ENCODE data around the gene TRAF3IP1. TPM values are rescaled to one million over a fixed set of nuclear protein-coding genes. Genes with fewer than 3 reads are reported as not detected.

The TRAF3IP1 gene
- total and polyA plus RNA-seq, 10 donors = 2.6 to 19.2 (median 8.8) TPM

DNA sequence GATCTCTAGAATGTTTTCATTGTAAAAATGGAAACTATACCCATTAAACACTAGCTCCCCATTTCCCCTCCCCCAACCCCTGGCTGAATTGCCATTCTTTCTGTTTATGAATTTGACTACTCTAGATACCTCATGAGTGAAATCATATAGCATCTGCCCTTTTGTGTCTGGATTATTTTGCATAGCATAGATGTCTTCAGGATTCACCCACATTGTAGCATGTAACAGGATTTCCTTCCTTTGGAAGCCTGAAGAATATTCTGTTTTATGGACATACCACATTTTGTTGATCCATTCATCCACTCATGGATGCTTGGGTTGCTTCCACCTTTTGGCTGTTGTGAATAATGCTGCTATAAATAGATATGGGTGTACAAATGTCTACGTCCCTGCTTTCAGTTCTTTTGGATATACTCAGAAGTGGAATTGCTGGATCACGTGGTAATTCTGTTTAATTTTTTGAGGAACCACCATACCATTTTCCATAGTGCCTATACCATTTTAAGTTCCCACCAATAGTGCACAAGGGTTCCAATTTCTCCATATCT lies 98.8 kb downstream of the TRAF3IP1 start:
- TF ChIP-seq POLR2A (IDR thresholded peaks at IDR 0.05) = no peak
- no peak for TF ChIP-seq POLR2AphosphoS5 (IDR thresholded peaks at IDR 0.05)
- no peak for TF ChIP-seq CTCF (IDR thresholded peaks at IDR 0.05 in 8 of 11, conservative IDR thresholded peaks at IDR 0.05 in 3 of 11)
- Histone ChIP-seq H3K9me3 (peaks cover 0 to 17% (median 11%) of the 10 kb centered on the region in 8 donors), H3K27me3 (replicated peaks in 1 of 7) (no peaks in the 10 kb centered on the region), H3K4me1 (no peaks in the 10 kb centered on the region), H3K4me3 (no peak overlapping the region), H3K27ac (no peak overlapping the region), H3K36me3 (no peaks in the 10 kb centered on the region)
- intact Hi-C loops (cut with DNase I; ENCODE audit: low total_unique reads) = no loop called here
- no peak for DNase-seq
- WGBS, 5 donors = 87 to 93% (median 89%) methylated on average over 2 of the region's 2 CpGs

DNA sequence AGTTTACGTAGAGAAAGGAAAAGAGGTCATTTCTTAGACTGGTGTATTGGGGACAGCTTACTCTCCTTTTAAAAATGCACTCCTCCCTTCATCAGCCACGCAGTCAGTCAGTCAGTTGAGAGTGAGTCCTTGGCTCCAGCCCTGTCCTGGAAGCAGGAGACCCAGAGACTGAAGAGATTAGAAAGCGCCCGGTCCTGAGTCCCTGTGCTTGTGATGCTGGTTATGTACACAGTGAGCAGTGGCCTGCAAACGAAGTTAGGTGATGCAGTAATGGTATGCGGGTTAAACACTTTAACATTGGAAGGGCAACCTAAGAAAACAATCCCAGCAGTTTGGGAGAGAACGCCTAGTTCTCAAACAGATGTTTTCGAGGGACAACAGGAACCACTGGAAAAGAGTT lies 100.1 kb downstream of the TRAF3IP1 start:
- no peak overlapping the region for H3K4me3 ChIP-seq
- H3K4me1 ChIP-seq = peaks cover 0 to 2% (median 0%) of the 10 kb centered on the region in 6 donors
- no peak for TF ChIP-seq POLR2A (IDR thresholded peaks at IDR 0.05)
- no peak for TF ChIP-seq CTCF (IDR thresholded peaks at IDR 0.05 in 8 of 11, conservative IDR thresholded peaks at IDR 0.05 in 3 of 11)
- TF ChIP-seq POLR2AphosphoS5 (IDR thresholded peaks at IDR 0.05) = no peak
- H3K27ac ChIP-seq = no peak overlapping the region
- intact Hi-C loops (cut with DNase I; ENCODE audit: low total_unique reads) = no loop called here
- no peak for DNase-seq
- no peaks in the 10 kb centered on the region for H3K36me3 ChIP-seq
- 85 to 95% (median 89%) methylated on average over 8 of the region's 8 CpGs for WGBS, 5 donors
- H3K27me3 ChIP-seq (replicated peaks in 1 of 7) = no peaks in the 10 kb centered on the region
- H3K9me3 ChIP-seq = peaks cover 0 to 13% (median 10%) of the 10 kb centered on the region in 8 donors

- H3K9me3 ChIP-seq = peaks cover 0 to 7% (median 4%) of the 10 kb centered on the region in 8 donors
- peaks cover 0 to 9% (median 5%) of the 10 kb centered on the region in 6 donors for H3K4me1 ChIP-seq
- no peaks in the 10 kb centered on the region for H3K36me3 ChIP-seq
- no peak for TF ChIP-seq CTCF (IDR thresholded peaks at IDR 0.05 in 8 of 11, conservative IDR thresholded peaks at IDR 0.05 in 3 of 11)
- TF ChIP-seq POLR2A (IDR thresholded peaks at IDR 0.05) = no peak
- TF ChIP-seq POLR2AphosphoS5 (IDR thresholded peaks at IDR 0.05) = no peak
- no peak overlapping the region for H3K27ac ChIP-seq
- H3K27me3 ChIP-seq (replicated peaks in 1 of 7) = no peaks in the 10 kb centered on the region
- intact Hi-C loops (cut with DNase I; ENCODE audit: low total_unique reads) = no loop called here
- 72 to 84% (median 79%) methylated on average over 16 of the region's 16 CpGs for WGBS, 5 donors
- DNase-seq = no peak
- H3K4me3 ChIP-seq = no peak overlapping the region
Measured at GRCh38 chr2:238420878-238421694, 100.8 kb downstream of the TRAF3IP1 start.

DNA sequence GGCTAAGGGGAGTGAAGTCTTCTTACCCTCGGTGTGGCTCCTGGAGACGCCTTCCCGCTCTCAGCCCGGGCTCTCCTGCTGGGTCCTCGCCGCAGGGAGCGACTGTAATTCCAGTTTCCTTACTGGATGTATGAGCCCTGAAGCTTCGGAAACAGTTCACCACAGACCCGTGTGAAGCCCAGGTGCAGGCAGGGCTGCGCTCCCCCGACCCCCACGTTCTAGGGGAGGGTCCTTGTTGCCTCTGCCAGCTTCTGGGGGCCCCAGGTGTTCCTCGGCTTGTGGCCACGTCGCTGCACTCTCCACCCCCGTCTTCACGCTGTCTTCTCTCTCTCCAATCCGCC lies 101.3 kb downstream of the TRAF3IP1 start:
- H3K36me3 ChIP-seq = no peaks in the 10 kb centered on the region
- TF ChIP-seq CTCF (IDR thresholded peaks at IDR 0.05 in 8 of 11, conservative IDR thresholded peaks at IDR 0.05 in 3 of 11) = no peak
- no peak for TF ChIP-seq POLR2AphosphoS5 (IDR thresholded peaks at IDR 0.05)
- TF ChIP-seq POLR2A (IDR thresholded peaks at IDR 0.05) = no peak
- H3K27ac ChIP-seq = no peak overlapping the region
- no peak for DNase-seq
- intact Hi-C loops (cut with DNase I; ENCODE audit: low total_unique reads) = no loop called here
- peaks cover 0 to 1% (median 0%) of the 10 kb centered on the region in 8 donors for H3K9me3 ChIP-seq
- 86 to 93% (median 89%) methylated on average over 18 of the region's 18 CpGs for WGBS, 5 donors
- H3K4me3 ChIP-seq = no peak overlapping the region
- no peaks in the 10 kb centered on the region for H3K27me3 ChIP-seq (replicated peaks in 1 of 7)
- H3K4me1 ChIP-seq = peaks cover 0 to 12% (median 8%) of the 10 kb centered on the region in 6 donors

Data from spleen (tissue), 11 donors.